ENCODE measurements around the gene FBN3. TPM values are rescaled to one million over a fixed set of nuclear protein-coding genes. Genes with fewer than 3 reads are reported as not detected.
"Not testable (repeated sequence)": the region's sequence is repeated elsewhere in the genome, so short reads cannot be mapped to it uniquely, and the experiment has no call there.

The FBN3 gene
- polyA plus RNA-seq, 1 of the 3 experiments (the other 2 are of a cell fraction), result not detected

DNA sequence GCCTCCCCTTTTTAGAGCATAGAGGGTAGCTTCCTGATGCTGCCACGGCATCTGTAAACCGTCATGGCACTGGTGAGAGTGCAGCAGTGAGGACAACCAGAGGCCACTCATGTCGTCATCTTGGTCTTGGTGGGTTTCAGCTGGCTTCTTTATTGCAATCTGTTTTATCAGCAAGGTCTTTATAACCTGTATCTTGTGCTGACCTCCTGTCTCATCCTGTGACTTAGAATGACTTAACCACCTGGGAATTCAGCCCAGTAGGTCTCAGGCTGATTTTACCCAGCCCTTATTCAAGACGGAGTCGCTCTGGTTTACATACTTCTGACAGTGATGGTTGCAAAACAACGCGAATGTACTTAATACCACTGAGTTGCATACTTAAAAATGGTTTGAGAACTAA, 14.4 kb upstream of the FBN3 start (continued):
- TF ChIP-seq, protein P1, sequence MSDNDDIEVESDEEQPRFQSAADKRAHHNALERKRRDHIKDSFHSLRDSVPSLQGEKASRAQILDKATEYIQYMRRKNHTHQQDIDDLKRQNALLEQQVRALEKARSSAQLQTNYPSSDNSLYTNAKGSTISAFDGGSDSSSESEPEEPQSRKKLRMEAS (IDR thresholded peaks at IDR 0.05; ENCODE audit: low read depth), result no peak
- TF ChIP-seq RCOR1 (IDR thresholded peaks at IDR 0.05; ENCODE audit: low read length), result no peak
- TF ChIP-seq NRF1 (IDR thresholded peaks at IDR 0.05; ENCODE audit: low read depth, low read length), result no peak
- no peak for TF ChIP-seq GABPA (IDR thresholded peaks at IDR 0.05; ENCODE audit: low read depth)
- no peak for TF ChIP-seq RXRA (IDR thresholded peaks at IDR 0.05; ENCODE audit: borderline replicate concordance, low read depth)

DNA sequence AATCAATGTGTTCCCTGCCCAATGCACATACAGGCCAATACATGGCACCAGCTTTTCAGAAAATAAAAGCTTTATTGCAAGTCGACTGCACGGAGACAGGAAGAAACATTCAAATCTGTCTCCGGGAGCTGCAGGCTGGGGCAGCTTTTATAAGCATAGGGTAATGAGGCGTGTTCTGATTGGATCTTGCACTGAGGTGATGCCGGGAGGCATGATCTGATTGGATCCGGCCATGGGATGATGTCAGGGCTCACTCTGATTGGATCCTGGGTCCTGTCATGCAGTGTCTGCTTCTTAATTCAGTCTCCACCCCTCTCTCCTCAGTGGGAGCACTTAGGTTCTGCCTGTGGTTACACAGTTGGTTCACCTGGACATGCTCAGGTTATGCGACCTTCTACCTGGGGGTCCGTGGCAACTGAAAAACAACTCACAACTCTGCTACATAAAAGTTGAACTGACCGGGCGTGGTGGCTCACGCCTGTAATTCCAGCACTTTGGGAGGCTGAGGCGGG, 11.8 kb upstream of the FBN3 start:
- H3K9ac ChIP-seq, result no peak overlapping the region
- H3K27ac ChIP-seq (ENCODE audit: low read depth in 2 of 2, low read length in 1 of 2), result no peak overlapping the region
- peak; percentile 40 for DNase-seq
- no peaks in the 10 kb centered on the region for H3K4me1 ChIP-seq (ENCODE audit: control insufficient read depth in 1 of 2, insufficient read depth in 2 of 2, low read depth in 1 of 2, low read length in 1 of 2)
- H2AFZ ChIP-seq (ENCODE audit: low read depth), result no peak overlapping the region
- TF ChIP-seq GATA2 (CRISPR knock-in tag; IDR thresholded peaks at IDR 0.05), result no peak
- no peak for TF ChIP-seq CHD2 (IDR thresholded peaks at IDR 0.05; ENCODE audit: low read length, partially characterized antibody)
- no peak for TF ChIP-seq RXRA (IDR thresholded peaks at IDR 0.05; ENCODE audit: borderline replicate concordance, low read depth)
- no peaks in the 10 kb centered on the region for H3K79me2 ChIP-seq (ENCODE audit: insufficient read depth)
- no peaks in the 10 kb centered on the region for H3F3A ChIP-seq (replicated peaks; ENCODE audit: insufficient read depth)
- no peaks in the 10 kb centered on the region for H3K9me2 ChIP-seq
- H3K27me3 ChIP-seq (ENCODE audit: insufficient read depth), result no peaks in the 10 kb centered on the region
- no peak overlapping the region for H3K4me2 ChIP-seq
- H3K36me3 ChIP-seq (replicated peaks in 1 of 2; ENCODE audit: control insufficient read depth in 1 of 2, insufficient read depth in 2 of 2, low read length in 1 of 2), result no peaks in the 10 kb centered on the region
- H3K4me3 ChIP-seq (ENCODE audit: low read depth in 2 of 2, low read length in 1 of 2), result no peak overlapping the region
- CTCF ChIA-PET, result no interaction called here
- 65% methylated on average over 11 of the region's 12 CpGs for WGBS (ENCODE audit: low lambda C conversion rate)
- H3K9me3 ChIP-seq, result no peaks in the 10 kb centered on the region
- POLR2A ChIA-PET, result no interaction called here
- no peaks in the 10 kb centered on the region for H4K20me1 ChIP-seq (ENCODE audit: insufficient read depth)

DNA sequence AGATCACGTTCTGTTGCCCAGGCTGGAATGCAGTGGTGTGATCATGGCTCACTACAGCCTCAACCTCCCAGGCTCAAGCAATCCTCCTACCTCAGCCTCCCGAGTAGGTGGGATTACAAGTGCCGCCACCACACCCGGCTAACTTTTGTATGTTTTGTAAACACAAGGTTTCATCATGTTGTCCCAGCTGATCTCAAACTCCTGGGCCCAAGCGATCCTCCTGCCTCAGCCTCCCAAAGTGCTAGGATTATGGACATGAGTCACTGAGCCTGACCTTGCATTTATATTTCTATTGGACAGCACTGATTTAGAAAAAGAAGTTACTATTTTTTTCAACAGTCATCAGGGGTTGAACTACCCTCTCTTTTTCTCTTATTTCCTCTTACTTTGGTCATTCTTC, 9.9 kb upstream of the FBN3 start:
- H3K9ac ChIP-seq; H3K9me3 ChIP-seq; H3F3A ChIP-seq (replicated peaks; ENCODE audit: insufficient read depth); H3K9me2 ChIP-seq; H3K4me3 ChIP-seq (ENCODE audit: low read depth in 2 of 2, low read length in 1 of 2); H3K79me2 ChIP-seq (ENCODE audit: insufficient read depth); POLR2A ChIA-PET; H3K4me2 ChIP-seq; H4K20me1 ChIP-seq (ENCODE audit: insufficient read depth); H3K27ac ChIP-seq (ENCODE audit: low read depth in 2 of 2, low read length in 1 of 2); H3K4me1 ChIP-seq (ENCODE audit: control insufficient read depth in 1 of 2, insufficient read depth in 2 of 2, low read depth in 1 of 2, low read length in 1 of 2); H3K36me3 ChIP-seq (replicated peaks in 1 of 2; ENCODE audit: control insufficient read depth in 1 of 2, insufficient read depth in 2 of 2, low read length in 1 of 2); H3K27me3 ChIP-seq (ENCODE audit: insufficient read depth); H2AFZ ChIP-seq (ENCODE audit: low read depth); DNase-seq: not testable (repeated sequence)
- 82% methylated on average over 5 of the region's 5 CpGs for WGBS (ENCODE audit: low lambda C conversion rate)
- CTCF ChIA-PET, result interaction anchor here (0.9 to 2.4 kb wide), 9 partner anchors 8 to 235 kb away, joined by 3 to 68 read pairs (median 7); partner anchors contain the start of gene TIMM44

DNA sequence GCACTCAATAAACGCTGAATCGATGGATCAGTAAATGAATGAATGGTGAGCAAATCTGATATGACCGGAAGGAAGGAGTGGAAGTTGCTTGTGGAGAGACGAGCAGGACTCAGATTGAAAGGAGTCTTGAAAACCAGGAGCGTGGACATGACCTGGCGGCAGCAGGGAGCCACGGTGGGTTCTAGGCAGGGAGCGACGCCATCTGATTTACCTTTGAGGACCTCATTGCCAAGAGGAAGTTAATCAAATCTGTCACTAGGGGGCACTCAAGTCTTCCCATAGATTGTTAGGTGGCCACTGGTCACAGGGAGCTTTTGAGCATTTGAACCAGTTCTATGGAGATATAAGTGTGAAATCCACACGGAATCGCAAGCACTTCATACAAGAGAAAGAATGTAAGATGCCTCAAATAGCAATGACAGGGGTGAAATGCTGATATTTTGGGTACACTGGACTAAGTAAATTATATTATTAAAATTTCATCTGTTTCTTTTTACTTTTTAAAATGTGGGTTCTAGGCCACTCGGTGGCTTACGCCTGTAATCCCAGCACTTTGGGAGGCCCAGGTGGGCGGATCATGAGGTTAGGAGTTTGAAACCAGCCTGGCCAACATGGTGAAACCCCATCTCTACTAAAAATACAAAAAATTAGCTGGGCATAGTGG, 9.2 kb upstream of the FBN3 start:
- H3K9me2 ChIP-seq, result no peaks in the 10 kb centered on the region
- H3F3A ChIP-seq (replicated peaks; ENCODE audit: insufficient read depth), result no peaks in the 10 kb centered on the region
- CTCF ChIA-PET, result interaction anchor here (0.6 to 2.4 kb wide), 33 partner anchors 9 to 234 kb away, joined by 3 to 68 read pairs (median 4); partner anchors contain the start of genes FBN3 and TIMM44
- H3K4me3 ChIP-seq (ENCODE audit: low read depth in 2 of 2, low read length in 1 of 2), result no peak overlapping the region; a peak in 1 of 4 replicates
- H3K4me2 ChIP-seq, result no peak overlapping the region
- H3K27ac ChIP-seq (ENCODE audit: low read depth in 2 of 2, low read length in 1 of 2), result no peak overlapping the region
- TF ChIP-seq, protein P2, sequence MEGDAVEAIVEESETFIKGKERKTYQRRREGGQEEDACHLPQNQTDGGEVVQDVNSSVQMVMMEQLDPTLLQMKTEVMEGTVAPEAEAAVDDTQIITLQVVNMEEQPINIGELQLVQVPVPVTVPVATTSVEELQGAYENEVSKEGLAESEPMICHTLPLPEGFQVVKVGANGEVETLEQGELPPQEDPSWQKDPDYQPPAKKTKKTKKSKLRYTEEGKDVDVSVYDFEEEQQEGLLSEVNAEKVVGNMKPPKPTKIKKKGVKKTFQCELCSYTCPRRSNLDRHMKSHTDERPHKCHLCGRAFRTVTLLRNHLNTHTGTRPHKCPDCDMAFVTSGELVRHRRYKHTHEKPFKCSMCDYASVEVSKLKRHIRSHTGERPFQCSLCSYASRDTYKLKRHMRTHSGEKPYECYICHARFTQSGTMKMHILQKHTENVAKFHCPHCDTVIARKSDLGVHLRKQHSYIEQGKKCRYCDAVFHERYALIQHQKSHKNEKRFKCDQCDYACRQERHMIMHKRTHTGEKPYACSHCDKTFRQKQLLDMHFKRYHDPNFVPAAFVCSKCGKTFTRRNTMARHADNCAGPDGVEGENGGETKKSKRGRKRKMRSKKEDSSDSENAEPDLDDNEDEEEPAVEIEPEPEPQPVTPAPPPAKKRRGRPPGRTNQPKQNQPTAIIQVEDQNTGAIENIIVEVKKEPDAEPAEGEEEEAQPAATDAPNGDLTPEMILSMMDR (IDR thresholded peaks at IDR 0.05), result peak; percentile 68
- TF ChIP-seq POLR2AphosphoS5 (IDR thresholded peaks at IDR 0.05; ENCODE audit: low read depth, low read length), result no peak
- peak; percentile 76; the same call in 1 of the 2 replicates for TF ChIP-seq RCOR1 (IDR thresholded peaks at IDR 0.05; ENCODE audit: low read length)
- peak; percentile 96 for TF ChIP-seq RAD21 (IDR thresholded peaks at IDR 0.05; ENCODE audit: low read length)
- TF ChIP-seq SMC3 (IDR thresholded peaks at IDR 0.05; ENCODE audit: low read depth, low read length), result peak; percentile 93
- WGBS (ENCODE audit: low lambda C conversion rate), result 33% methylated on average over 14 of the region's 14 CpGs
- H3K9me3 ChIP-seq, result no peaks in the 10 kb centered on the region
- no peaks in the 10 kb centered on the region; the same call in 1 of the 2 replicates for H3K27me3 ChIP-seq (ENCODE audit: insufficient read depth)
- POLR2A ChIA-PET, result interaction anchor here (1.0 kb wide), 1 partner anchor 50 kb away, joined by 3 read pairs; no protein-coding TSS in a partner anchor
- H3K9ac ChIP-seq, result no peak overlapping the region
- no peak overlapping the region for H2AFZ ChIP-seq (ENCODE audit: low read depth)
- no peaks in the 10 kb centered on the region for H4K20me1 ChIP-seq (ENCODE audit: insufficient read depth)
- peaks cover 3 to 7% of the 10 kb centered on the region in 2 experiments; a peak in 2 of 4 replicates for H3K4me1 ChIP-seq (ENCODE audit: control insufficient read depth in 1 of 2, insufficient read depth in 2 of 2, low read depth in 1 of 2, low read length in 1 of 2)
- no peaks in the 10 kb centered on the region for H3K79me2 ChIP-seq (ENCODE audit: insufficient read depth)
- no peaks in the 10 kb centered on the region for H3K36me3 ChIP-seq (replicated peaks in 1 of 2; ENCODE audit: control insufficient read depth in 1 of 2, insufficient read depth in 2 of 2, low read length in 1 of 2)
- peak; percentile 78 for DNase-seq
